ENCODE measurements around the gene GRHPR. TPM values are rescaled to one million over a fixed set of nuclear protein-coding genes. Genes with fewer than 3 reads are reported as not detected.
A peak's percentile ranks its signal among the peaks of the same experiment; 100 is the strongest.

Gene GRHPR
- total RNA-seq, 6 experiments from 2014 or later = 159 to 424 (median 359) TPM

DNA sequence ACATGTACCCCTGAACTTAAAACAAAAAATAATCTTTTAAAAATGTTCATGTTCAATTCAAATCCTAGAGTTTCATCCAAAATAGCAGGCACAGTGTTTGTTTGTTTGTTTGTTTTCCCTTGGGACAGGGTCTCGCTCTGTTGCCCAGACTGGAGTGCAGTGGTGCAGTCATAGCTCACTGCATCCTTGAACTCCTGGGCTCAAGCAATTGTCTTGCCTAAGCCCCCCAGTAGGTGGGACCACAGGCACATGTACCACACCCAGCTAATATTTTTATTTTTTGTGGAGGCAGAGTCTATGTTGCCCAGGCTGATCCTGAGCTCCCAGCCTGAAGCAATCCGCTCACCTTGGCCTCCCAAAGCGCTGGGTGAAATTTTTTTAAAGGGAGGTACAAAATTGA lies 58.3 kb downstream of the GRHPR start:
- 92% methylated on average over 3 of the region's 3 CpGs for WGBS (ENCODE audit: insufficient coverage, low coverage, low lambda C conversion rate, missing lambda C conversion rate)
- no peaks in the 10 kb centered on the region for H3K36me3 ChIP-seq
- no peak overlapping the region for H3K27ac ChIP-seq
- H3K27me3 ChIP-seq = no peaks in the 10 kb centered on the region
- TF ChIP-seq, protein P1, sequence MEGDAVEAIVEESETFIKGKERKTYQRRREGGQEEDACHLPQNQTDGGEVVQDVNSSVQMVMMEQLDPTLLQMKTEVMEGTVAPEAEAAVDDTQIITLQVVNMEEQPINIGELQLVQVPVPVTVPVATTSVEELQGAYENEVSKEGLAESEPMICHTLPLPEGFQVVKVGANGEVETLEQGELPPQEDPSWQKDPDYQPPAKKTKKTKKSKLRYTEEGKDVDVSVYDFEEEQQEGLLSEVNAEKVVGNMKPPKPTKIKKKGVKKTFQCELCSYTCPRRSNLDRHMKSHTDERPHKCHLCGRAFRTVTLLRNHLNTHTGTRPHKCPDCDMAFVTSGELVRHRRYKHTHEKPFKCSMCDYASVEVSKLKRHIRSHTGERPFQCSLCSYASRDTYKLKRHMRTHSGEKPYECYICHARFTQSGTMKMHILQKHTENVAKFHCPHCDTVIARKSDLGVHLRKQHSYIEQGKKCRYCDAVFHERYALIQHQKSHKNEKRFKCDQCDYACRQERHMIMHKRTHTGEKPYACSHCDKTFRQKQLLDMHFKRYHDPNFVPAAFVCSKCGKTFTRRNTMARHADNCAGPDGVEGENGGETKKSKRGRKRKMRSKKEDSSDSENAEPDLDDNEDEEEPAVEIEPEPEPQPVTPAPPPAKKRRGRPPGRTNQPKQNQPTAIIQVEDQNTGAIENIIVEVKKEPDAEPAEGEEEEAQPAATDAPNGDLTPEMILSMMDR (IDR thresholded peaks at IDR 0.05) = no peak
- TF ChIP-seq POLR2A (IDR thresholded peaks at IDR 0.05) = no peak
- intact Hi-C loops (cut with DNase I) = no loop called here
- H3K9me3 ChIP-seq = no peaks in the 10 kb centered on the region
- no peak for DNase-seq
- ATAC-seq = no peak
- H3K4me3 ChIP-seq = no peak overlapping the region
- H3K4me1 ChIP-seq = peaks cover 0 to 10% (median 2%) of the 10 kb centered on the region in 4 donors

DNA sequence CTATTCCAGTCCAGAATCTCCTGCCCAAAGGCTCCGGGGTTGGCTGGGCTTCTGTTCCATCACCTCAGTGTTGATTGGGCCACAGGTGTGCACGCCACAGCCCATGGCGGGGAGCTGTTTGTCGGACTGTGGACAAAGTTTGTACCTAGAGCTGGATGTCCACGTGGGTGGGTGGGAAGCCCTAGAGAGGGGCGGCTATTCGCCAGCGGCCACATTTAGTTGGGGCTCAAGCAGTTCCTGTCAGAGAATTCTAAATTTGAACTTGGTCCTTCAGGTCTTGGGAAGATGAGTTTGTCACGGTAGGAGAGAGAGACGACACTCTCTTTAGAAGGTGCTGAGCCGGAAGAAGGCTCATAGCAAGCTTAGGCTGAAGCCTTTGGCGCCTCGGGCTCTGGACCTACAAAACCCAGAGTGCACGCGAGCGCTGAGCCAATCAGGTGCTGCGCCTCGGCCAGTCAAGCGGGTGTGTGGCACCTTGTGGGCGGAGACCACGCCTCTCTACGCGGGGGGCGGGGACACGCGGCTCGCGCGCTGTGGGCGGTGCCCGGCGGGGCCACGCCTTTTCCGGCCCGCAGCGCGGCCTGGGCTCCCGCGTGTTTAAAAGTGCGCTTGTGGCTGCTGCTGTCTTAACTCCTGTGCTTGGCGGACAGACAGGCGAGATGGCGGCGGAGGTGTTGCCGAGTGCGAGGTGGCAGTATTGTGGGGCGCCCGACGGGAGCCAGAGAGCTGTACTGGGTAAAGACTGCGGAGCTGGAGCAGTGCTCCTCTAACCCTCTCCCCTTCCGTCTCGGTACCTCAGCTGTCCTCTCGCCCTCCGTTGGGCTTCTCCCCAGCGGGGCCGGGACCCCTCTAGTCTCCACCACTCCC lies 63.1 kb downstream of the GRHPR start, which contains the start of gene POLR1E:
Gene POLR1E, plus strand, starts transcription at position 560 of the 867 bp plus-strand sequence. Its CDS starts 100 bp downstream, at position 660.
- TF ChIP-seq, protein P1 (IDR thresholded peaks at IDR 0.05) = no peak
- peak; percentile 97 for TF ChIP-seq POLR2A (IDR thresholded peaks at IDR 0.05)
- peak within 1 kb of the TSS; percentile 22 to 79 (median 57) for H3K27ac ChIP-seq
- H3K4me1 ChIP-seq = peaks cover 0 to 31% (median 12%) of the 10 kb centered on the region in 4 donors
- H3K4me3 ChIP-seq = peak within 1 kb of the TSS; percentile 71 to 91 (median 80)
- ATAC-seq = peak; percentile 95 to 98 (median 96)
- intact Hi-C loops (cut with DNase I) = no loop called here
- no peaks in the 10 kb centered on the region for H3K27me3 ChIP-seq
- 0% methylated on average over 4 of the region's 56 CpGs for WGBS (ENCODE audit: insufficient coverage, low coverage, low lambda C conversion rate, missing lambda C conversion rate)
- DNase-seq = peak; percentile 96 to 98 (median 98)
- no peaks in the 10 kb centered on the region for H3K9me3 ChIP-seq
- peaks cover 0 to 18% (median 9%) of the 10 kb centered on the region in 4 donors for H3K36me3 ChIP-seq

DNA sequence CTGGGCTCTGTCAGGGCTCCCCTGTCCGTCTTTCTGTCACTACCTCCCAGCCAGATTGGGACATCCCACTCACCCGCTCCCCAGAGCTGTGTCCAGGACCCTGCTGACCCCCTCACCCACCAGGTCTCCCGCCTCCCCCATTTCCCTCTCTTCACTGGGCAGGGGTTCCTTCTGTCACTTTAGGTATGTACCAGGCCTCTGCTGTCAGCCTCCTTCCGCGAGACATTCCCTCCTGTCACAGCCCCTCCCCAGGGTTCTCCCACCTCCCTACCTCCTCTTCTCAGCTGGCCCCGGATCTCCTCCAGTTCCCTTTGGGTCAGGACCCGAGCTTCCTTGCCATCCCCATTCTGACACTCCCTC lies 63.7 kb downstream of the GRHPR start:
- DNase-seq (no peak), ATAC-seq (no peak)
- peaks cover 0 to 33% (median 12%) of the 10 kb centered on the region in 4 donors for H3K4me1 ChIP-seq
- H3K36me3 ChIP-seq = peaks cover 0 to 22% (median 11%) of the 10 kb centered on the region in 4 donors
- 2% methylated on average over 7 of the region's 7 CpGs for WGBS (ENCODE audit: insufficient coverage, low coverage, low lambda C conversion rate, missing lambda C conversion rate)
- H3K4me3 ChIP-seq = peak overlapping the region; percentile 71 to 91 (median 80)
- no peaks in the 10 kb centered on the region for H3K27me3 ChIP-seq
- intact Hi-C loops (cut with DNase I) = no loop called here
- no peaks in the 10 kb centered on the region for H3K9me3 ChIP-seq
- H3K27ac ChIP-seq = peak overlapping the region; percentile 2 to 79 (median 57)
- no peak for TF ChIP-seq POLR2A (IDR thresholded peaks at IDR 0.05)
- TF ChIP-seq, protein P1 (IDR thresholded peaks at IDR 0.05) = no peak

Other genes with a start within 250 kb of the GRHPR start
- 1 to 10 TPM; 4.3 to 6.6 (median 5.5) TPM for gene ZBTB5, start 42.8 kb downstream of the GRHPR start, total RNA-seq
- gene POLR1E, start 63.3 kb downstream of the GRHPR start, total RNA-seq = 10 to 100 TPM; 11.7 to 18.1 (median 14.4) TPM
- 1 to 10 TPM; 2.5 to 5.9 (median 4.0) TPM for gene FBXO10, start 153.7 kb downstream of the GRHPR start, total RNA-seq
- 10 to 100 TPM; 30.9 to 58.9 (median 32.9) TPM for gene TOMM5, start 169.9 kb downstream of the GRHPR start, total RNA-seq
- under 1 TPM; 0.10 to 0.74 (median 0.51) TPM for gene FRMPD1, start 228.3 kb downstream of the GRHPR start, total RNA-seq

All from right lobe of liver (tissue), 6 donors.